Stimulated activated CD4-positive, alpha-beta T cell treated with anti-CD3 and anti-CD28 coated beads, Interleukin-2, amount 100 ng/mL, for 24 hours (primary cell): Measurements from ENCODE around the gene EVI5L.
"Not testable (repeated sequence)": the region's sequence is repeated elsewhere in the genome, so short reads cannot be mapped to it uniquely, and the experiment has no call there.

ENCODE experiments used
- DNase-seq, 2 donors: peaks; one replicate each; pipeline ENCODE4 v3.0.0-alpha.2; 2020

The EVI5L gene

DNA sequence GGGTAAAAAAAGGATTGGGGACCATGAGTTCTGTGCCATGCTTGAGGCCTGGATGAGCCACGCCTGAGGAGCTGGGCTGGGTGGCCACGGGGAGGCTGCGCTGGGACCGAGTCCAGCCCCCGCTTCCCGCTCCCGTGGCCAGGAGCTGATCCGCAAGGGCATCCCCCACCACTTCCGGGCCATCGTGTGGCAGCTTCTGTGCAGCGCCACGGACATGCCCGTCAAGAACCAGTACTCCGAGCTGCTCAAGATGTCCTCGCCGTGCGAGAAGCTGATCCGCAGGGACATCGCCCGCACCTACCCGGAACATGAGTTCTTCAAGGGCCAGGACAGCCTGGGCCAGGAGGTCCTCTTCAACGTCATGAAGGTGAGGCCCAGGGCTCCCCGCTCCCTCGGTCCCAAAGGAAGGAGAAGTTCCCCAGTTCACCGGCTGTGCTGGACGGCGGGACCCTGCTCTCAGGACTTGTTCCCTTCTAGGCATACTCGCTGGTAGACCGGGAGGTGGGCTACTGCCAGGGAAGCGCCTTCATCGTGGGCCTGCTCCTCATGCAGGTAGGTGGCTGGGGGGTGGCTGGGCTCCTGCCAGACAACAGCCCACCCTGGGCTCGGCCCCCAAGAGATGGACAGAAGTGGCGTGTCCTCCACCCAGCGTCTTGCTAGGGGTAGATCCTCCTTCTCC lies 18.9 kb downstream of the EVI5L start:
- DNase-seq = no peak

DNA sequence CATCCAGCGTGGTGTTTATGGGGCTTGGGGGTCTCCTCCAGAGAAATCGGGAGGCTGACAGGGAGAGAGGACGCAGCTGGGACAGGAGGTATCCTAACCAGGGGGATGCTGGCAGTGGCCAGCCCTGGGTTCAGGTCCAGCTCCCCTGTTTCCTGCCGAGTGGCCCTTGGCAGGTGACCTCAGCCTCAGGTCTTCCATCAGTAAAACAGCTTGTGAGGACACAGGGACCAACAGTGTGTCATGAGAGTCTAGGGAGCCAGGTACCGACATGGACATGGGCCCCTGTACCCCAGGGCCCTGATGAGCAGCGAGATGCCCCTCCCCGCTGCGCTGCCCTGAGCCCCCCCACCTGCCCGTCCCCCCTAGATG lies 19.6 kb downstream of the EVI5L start:
- no peak for DNase-seq

DNA sequence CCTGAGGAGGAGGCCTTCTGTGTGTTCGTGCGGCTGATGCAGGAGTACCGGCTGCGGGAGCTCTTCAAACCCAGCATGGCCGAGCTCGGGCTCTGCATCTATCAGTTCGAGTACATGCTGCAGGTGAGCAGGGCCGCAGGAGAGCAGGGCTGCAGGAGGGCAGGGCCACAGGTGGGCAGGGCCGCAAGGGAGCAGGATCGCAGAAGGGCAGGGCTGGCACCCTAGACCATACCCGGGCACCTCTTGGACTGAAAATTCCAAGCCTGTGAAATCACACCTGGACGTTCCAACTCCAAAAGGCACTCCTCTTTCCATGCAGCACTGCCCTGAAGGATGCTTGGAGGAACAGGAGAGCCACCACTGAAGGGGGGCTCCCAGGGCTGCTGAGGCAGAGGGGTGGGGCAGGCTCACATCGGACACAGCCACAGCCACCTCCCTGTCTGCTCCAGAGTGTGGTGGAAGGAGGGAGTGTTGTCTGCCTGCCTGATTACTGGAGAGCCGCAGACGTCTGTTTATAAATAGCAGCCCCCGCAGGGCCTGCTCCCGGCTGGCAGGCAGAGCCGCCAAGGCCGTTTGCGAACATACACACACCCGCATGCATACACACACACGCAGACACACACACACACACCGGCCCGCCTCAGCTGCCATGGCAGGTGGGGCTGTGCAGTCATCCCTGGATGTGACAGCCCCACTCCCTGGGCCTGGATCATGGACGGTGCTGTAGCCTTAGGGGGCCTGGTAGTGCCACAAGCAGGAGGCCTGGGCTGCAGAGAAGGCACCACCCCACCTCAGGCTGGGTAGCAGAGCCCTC lies 20.2 kb downstream of the EVI5L start:
- DNase-seq = no peak

DNA sequence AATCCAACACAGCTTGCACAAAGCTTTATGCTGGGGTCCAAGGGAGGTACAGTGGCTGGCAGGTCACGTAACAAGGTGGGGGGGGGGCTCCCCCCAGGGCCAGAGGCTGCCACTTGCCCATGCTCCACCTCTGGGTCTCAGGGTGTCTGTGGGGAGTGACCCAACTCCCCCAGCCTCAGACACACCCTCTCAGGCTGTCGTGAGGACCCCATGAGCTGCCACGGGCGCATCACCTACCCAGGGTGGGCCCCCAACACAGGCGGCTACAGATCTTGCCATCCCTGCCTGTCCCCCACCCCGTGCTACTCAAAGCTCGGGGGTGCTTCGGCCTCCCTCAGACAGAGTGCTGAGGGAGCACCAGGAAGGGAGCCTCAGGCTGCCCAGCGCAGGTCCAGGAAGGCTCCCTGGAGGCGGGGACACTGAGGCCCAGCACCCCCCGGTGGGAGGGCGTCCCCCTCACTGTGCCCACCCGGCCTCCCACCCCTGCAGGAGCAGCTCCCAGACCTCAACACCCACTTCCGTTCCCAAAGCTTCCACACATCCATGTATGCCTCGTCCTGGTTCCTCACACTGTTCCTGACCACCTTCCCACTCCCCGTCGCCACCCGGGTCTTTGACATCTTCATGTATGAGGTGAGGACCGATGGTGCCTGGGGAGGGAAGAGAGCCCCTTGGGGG lies 21.1 kb downstream of the EVI5L start:
- DNase-seq = no peak

DNA sequence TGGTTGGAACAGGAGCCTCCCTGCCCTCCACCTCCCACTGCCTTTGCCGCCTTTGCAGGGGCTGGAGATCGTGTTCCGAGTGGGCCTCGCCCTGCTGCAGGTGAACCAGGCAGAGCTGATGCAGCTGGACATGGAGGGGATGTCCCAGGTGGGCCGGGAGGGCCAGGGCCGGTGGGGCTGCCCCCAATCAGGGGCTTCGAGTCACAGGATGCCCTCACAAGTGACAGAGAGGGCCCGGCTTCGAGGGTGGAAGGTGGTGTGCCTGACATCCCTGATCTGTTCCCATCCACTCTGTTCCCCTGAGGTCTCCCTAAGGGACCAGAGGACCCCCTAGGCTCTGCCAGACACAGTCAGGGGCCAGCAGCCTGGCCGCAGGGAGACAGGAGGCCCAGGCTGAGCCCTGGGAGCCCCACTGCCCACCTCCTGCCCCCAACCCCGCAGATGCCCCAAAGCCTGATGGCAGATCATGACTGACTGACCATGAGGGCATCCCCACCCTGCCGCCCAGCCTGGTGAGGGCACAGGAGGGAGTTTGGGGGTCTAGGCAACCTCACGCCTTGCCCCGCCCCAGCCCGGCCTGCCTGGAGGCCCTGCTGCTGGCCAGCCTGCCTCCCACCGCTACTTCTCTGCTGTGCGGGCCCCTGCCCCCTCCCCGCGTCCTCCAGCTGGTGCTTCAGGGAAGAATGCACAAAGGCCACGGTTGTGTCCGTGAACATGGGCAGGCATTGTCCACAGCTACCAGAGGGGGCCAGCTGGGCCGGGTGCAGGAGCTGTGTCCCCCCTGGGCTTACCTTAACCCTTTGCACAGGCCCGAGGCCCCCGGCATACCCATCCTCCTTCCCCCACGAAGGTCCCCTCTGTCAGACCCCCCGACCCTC lies 21.8 kb downstream of the EVI5L start:
- DNase-seq = no peak

DNA sequence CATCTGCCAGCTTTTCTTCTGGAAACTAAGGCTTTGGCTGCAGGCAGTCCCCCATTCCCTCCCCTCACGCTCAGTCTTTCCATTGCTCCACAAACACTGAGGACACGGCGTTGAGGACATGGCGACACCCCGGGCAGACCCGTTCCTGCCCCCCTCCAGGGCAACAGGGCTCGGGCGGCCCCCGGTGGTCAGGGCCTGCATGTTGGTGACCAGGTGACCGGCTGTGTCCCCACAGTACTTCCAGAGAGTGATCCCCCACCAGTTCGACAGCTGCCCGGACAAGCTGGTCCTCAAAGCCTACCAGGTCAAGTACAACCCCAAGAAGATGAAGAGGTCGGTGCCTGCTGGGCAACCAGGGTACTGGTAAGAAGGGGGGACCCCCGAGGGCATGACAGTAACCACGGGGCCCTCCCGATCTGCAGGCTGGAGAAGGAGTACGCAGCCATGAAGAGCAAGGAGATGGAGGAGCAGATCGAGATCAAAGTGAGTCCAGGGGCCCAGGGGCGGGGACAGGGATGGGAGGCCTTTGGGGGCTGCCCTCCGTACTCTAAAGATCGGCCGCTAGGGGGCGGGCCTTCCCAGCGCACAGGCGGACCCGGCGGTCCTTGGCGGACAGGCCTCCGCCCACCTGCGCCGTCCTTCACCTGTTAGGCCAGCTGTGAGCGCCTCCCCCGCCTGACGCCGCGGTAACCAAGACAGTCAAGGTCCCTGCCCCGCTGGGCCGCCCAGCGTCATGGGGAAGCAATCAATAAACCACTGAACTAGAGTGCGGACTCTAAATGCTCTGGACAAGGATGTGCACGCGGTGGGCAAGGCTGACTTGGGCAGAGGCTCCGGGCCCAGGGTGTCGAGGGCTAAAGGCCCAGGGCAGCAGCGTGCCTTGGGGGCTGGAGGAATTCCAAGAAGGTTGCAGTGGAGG lies 23.1 kb downstream of the EVI5L start:
- DNase-seq = peak; percentile 76 to 81

DNA sequence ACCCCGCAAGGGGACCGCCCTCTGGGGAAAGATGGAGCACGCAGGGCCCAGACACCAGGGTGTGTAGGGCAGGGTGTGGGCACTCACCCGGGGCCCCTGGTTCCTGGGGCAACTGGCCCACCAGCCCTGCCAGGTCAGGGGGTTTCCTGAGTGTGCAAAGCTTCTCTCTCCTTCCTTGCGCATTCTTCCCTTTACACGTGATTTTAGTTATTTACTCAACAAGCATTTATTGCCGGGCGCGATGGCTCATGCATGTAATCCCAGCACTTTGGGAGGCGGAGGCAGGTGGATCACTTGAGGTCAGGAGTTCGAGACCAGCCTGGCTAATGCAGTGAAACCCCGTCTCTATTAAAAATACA lies 23.7 kb downstream of the EVI5L start:
- no peak for DNase-seq

DNA sequence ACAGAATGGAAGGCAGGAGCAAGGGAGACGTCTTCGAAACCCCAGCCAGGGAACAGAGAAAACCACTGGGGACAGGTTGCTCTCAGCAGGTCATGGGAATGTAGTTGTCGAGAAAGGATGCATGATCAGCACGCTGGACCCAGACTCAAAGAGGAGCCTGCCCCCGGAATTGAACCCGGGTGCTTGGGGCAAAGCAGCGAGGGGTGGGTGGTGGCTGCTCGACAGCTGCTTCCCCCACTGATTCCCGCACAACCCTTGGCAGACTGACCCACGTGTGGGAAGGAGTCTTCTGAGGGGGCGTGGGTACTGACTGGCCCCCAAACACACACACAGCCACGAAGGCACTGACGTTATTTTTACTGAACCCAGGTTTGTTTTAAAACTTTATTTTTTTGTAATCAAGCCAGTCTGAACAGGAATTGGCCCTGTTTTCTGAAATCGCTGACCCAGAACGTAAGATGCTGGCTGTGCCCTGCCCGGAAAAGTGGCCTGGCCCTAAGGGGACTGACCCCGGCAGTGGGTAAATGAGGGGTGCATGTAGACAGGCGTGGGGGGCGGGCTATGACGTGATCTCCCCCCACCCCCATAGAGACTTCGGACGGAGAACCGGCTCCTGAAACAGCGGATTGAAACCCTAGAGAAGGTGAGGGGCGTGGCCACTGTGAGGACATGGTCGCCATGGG lies 25.5 kb downstream of the EVI5L start:
- DNase-seq = no peak

DNA sequence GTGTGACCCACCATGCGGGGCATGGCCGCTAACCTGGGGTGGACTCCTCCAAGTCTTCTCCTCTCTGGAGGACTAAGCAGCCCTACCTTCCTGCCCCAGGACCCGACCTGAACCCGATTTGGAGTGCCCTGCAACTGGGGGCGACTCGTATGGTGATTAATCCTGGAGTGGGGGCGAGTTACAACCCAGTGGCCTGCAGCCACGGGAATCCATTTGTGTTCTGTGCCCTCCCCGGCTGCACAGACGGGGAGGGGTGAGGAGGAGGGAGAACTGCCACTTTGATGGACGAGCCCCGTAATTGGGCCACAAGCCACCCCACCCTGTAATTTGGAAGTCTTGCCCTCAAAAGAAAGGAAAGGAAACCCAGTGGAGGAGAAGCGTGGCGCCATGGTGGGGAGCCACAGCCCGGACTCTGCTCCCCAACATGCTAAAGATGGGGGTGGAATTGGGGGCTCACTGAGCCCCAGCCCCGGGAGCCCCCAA lies 26.1 kb downstream of the EVI5L start:
- no peak for DNase-seq

DNA sequence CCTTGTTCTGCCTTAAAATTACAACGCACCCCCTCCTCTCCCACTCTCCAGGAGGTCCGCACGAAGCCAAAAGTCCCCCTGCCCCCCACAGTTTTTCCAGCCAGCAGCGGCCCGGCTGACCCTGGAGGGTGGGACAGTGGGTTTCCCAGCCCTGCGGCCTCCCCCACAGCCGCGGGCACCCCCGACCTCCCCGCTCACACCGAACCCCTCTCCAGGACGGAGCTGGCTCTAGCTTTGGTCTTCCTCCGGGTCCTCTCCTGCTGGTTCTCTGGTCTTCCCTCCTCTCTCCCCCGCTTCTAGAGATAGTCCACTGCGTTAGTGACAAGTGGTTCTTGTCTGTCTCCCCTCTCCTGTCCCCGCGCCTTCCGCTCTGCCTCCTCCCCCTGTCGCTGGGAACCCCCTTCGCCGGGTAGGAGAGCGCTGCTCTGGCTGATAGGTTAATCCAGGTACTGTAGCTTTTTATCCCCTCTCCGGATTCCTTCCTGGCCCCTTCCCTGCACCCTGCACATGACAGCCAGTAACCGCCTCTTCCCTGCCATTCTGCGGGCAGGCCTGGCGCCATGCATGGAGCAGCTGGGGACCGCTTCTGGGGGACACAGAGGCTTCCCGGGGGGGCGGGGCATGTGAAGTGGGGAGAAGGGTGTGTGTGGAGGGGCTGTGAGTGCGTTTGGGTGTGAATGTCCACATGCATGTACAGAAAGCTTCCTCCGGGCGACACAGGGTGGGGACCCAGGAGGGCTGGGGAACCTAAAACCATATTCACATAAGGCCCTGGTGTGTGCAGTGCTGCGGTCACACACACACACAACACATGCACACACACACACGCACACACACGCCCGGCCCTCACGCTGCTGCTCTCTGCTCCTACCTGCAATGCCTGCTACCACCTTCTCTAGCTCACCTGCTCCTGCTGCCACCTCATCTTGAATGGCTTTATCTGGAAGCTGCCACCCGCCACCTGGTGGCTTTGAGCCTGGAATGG lies 27.0 kb downstream of the EVI5L start:
- no peak for DNase-seq

DNA sequence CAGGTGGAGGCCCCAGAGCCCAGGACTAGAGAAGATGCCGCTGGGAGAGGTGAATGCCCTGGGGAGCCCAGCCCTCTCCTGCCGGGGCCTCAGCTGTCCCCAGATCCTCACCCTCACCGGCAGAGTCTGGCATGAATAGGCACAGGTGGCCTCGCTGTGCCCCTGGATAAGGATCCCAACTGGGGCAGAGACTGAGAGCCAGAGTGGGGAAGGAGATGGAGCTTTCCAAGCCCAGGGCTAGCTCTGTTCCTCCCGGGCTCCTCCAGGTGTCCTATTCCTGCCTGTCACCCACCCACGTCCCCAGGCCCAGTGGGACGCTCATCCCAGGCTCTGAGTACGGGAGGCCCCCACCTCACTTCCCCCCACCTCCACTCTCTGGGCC lies 27.7 kb downstream of the EVI5L start:
- no peak for DNase-seq

DNA sequence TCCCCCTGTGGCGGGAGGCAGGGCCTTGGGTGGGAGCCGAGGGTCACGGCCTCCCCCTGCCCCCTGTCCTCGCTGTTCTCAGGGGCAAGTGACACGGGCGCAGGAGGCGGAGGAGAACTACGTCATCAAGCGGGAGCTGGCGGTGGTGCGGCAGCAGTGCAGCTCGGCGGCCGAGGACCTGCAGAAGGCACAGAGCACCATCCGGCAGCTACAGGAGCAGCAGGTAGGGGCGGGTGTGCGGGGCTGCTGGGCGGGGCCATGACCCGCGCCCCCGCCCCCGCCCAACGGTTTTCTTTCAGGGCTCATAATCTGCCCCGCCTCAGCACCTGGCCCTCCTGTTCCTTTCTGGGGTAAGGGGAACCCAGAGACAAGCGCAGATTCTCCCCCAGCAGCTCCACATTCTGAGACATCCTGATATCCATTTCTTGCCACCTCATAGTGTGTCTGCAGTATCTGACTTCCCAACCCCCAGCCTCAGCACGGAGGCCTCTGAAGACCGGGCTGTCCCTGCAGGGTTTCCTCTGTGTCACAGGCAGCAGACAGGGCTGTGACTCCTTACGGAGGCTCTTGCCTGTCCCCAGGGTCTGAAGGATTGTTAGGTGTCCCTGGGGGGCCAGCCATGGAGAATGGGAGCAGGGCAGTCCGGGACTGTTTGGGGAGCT lies 28.2 kb downstream of the EVI5L start:
- DNase-seq = no peak

DNA sequence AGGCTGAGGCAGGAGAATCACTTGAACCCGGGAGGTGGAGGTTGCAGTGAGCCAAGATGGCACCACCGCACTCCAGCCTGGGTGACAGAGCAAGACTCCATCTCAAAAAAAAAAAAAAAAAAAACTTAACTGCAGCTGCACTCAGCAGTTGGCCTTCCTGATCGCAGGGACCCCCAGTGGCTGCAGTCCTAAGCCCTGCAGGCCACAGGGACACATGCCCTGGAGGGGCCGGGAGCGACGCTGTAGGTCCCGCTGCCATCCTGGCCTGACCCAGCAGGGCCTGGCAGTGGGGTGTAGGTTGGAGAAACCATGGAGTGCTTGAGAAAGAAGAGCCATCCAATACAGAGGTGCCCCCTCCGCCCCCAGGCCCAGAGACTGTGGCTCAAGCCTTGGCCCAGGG lies 29.1 kb downstream of the EVI5L start:
- not testable (repeated sequence) for DNase-seq

DNA sequence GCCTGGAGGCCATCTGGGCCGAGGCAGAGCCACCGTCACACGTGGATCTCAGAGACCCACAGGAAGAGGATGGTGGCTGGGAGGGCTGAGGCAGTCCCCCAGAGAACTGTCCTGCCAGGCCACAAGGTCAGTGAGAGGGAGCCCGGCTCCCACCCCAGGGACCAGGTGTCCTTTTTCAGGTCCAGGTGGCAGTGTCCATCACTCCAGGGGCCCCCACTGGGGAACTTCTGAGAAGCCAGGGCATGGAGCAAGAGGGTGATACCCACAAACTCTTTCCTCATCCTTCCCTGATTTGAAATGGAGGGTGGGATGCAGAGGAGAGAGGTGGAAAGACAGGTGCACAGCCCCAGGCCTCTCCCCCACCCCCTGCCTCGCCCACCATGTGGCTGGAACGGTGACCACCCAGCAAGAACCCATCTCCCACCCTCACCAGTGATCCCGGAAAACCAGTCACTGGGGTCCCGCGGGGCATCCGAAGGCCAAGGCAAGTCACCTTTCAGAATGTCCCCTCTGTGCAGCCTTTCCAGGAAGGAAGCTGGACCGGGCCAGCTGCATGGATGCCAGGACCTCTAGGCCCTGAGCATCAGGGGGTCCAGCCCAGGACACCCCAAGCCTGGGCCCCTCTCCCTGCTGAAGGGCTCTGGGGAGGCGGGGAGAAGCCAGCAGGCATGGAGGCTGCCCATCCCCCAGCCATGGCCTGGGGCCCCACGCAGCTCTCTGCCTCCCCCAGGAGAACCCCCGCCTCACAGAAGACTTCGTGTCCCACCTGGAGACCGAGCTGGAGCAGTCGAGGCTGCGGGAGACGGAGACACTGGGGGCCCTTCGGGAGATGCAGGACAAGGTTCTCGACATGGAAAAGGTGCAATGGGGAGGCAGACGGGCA lies 30.1 kb downstream of the EVI5L start:
- no peak for DNase-seq

DNA sequence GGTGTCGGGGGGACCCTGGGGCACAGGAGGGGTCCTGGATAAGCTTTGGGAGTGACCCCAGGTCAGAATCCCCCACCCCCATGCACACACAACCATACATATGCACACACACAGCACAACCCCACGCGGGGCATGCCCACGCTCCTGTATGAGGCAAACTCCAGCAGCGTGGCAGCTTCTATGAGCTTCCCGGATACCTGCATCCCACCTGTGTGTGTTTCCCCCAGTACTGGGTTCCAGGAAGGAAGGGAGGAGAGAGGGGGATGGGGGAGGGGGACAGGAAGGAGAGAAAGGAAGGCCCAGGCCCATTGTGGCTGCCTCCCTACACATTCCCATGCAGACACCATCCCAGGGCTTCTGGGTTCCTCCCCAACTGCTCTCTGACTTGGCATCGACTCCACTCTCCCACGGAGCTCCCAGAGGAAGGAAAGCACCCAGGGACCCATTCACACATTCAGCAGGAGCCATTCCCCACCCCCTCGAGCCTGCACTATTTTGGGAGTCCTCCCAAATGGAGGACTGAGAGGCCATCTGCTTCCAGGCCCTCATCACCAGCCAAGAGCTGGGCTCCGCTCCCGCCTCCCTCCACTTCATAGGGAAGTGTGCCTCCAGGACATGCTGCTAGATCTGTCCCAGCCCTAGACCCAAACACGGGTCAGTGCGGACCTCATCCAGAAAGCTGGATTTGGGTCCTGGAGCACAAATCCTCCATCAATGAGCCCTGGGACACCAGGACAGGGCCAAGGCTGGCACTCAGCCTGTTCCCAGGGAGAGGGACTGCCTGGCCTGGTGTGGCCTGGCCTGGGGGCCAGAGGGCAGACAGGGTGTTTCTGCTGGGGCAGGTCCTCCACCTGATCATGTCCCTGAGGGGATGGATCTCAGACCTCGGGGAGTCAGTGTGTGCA lies 30.9 kb downstream of the EVI5L start:
- DNase-seq = no peak

DNA sequence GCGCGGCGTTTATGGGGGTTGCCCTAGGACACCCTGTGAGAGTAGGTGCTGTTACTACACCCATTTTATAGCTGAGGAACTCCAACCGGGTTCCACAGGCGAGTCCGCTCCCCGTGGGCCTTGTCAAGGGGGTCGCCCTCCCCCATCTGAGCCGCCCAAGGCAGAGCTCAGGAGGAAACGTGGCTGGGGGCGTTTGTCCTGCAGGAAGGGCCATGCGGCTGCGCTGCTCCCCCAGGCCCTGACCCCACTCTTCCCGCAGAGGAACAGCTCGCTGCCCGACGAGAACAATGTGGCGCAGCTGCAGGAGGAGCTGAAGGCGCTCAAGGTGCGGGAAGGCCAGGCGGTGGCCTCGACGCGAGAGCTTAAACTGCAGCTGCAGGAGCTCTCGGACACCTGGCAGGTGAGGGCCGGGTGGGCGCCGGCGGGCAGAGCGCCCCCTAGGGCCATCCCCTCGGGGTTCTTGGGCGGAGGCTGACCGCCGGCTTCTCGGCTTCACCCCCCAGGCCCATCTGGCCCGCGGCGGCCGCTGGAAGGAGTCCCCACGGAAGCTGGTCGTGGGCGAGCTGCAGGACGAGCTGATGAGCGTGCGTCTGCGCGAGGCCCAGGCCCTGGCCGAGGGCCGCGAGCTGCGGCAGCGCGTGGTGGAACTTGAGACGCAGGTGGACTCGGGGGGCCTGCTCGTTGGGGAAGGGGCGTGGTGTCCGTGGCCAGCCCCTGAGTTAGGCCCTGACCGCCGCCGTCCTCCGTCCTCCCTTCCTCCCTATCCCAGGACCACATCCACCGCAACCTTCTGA lies 31.8 kb downstream of the EVI5L start:
- no peak for DNase-seq
